ENCODE measurements around the gene TSHZ1. TPM values are rescaled to one million over a fixed set of nuclear protein-coding genes. Genes with fewer than 3 reads are reported as not detected.

Gene TSHZ1
- total RNA-seq, 4 donors from 2014 or later: 17.9 to 41.7 (median 32.2) TPM

DNA sequence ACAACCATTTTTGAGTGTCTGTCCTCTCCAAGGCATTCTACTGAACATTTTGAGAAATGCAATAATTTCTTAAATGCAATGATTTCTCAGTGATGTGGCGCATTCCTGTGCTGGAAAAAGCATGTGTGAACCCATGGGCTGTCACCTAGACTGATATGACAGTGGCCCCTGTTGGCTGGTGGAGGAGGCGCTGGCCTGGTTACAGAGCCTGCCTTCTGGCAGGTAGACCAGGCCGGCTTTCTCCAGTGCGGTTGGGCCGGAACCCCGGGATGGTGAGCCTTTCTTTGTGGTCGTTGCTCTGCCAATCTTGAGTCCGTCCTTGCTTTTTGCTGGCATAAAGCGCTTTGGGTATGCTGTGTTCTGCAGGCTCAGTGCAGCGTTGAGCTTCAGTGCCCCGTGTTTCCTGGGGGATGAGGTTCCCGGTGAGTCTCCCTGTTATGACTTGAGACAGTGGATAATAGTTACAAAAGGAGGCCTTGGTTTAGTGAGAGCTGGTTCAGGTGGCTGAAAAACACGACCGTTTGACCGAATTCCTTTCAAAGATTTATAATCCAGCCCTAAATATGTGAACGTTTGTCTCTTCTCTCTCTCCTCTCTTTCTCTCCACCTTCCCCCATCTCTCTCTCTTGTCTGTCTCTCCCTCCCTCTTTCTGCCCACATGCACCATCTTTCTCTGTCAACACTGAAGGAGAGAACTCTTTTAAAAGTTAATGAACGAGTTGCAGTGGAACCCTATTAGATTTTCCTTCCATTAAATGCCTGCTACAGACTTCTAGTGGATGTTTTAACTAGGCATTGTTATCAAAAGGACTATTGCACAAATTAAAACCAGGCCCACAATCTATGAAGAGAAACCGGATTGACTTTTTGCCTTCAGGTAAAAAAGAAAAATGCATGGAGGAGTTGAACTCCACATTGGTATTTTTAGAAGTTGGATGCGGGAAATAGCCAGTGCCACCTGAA is 34.0 kb downstream of the TSHZ1 start:
- no peaks in the 10 kb centered on the region for H3K36me3 ChIP-seq
- H3K9me3 ChIP-seq: no peaks in the 10 kb centered on the region
- DNase-seq (ENCODE audit: extremely low spot score): no peak
- no peaks in the 10 kb centered on the region for H3K27me3 ChIP-seq
- peaks cover 12 to 52% (median 47%) of the 10 kb centered on the region in 4 donors for H3K4me1 ChIP-seq
- intact Hi-C loops (cut with DNase I): loop anchor here (5.0 kb wide), 1 partner anchor 32 kb away; the partner anchor contains the start of gene TSHZ1
- 75% methylated on average over 17 of the region's 19 CpGs for WGBS
- no peak overlapping the region for H3K27ac ChIP-seq (replicated peaks in 1 of 4)
- H3K4me3 ChIP-seq: no peak overlapping the region
- no peak for TF ChIP-seq POLR2A (IDR thresholded peaks at IDR 0.05; ENCODE audit: low read depth)
- TF ChIP-seq, protein P1, sequence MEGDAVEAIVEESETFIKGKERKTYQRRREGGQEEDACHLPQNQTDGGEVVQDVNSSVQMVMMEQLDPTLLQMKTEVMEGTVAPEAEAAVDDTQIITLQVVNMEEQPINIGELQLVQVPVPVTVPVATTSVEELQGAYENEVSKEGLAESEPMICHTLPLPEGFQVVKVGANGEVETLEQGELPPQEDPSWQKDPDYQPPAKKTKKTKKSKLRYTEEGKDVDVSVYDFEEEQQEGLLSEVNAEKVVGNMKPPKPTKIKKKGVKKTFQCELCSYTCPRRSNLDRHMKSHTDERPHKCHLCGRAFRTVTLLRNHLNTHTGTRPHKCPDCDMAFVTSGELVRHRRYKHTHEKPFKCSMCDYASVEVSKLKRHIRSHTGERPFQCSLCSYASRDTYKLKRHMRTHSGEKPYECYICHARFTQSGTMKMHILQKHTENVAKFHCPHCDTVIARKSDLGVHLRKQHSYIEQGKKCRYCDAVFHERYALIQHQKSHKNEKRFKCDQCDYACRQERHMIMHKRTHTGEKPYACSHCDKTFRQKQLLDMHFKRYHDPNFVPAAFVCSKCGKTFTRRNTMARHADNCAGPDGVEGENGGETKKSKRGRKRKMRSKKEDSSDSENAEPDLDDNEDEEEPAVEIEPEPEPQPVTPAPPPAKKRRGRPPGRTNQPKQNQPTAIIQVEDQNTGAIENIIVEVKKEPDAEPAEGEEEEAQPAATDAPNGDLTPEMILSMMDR (IDR thresholded peaks at IDR 0.05): peak in 1 of 3 experiments; percentile 13

DNA sequence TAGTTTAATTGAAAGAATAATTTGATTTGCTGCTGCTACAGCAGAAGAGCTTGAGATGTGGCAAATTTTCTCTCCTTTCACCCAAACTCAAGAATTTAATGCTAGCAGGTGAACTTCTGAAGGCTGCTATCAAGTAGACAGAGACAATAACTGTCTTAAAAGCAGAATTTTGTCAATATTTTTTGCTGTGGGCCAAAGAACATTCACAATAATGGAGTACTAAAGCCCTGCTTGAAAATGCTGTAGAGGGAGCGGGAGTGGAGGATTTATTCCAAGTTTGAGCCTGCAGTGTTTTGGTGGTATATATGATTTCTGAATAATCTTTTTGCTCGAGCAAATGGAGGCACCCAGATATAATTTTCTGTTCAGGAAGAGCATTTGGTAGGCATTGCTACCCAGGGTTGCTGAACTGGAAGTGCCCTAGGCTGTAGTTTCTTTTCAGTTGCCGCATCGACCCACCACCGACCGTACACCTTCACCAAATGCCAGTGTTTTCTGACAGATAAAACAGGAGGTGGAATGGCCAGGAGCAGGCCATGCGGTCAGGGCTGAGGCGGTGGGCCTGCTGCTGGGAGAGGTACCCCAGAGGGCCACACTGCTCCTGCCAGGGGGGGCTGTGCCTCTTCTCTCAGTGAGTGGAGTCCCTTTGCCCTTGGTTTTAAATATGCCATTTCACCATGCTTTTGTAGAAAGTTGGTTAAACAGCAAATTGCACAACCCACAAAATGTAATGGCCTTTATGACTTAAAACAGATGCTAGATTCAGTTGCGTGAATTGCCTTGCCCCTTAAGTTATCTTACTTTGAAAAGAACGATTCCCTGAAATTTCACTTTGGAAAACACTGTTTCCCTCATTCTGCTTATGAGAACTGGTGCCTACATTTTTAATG is 36.4 kb downstream of the TSHZ1 start:
- Histone ChIP-seq H3K27me3 (no peaks in the 10 kb centered on the region), H3K4me3 (peak overlapping the region; percentile 41 to 56 (median 51)), H3K36me3 (no peaks in the 10 kb centered on the region), H3K4me1 (peaks cover 17 to 64% (median 57%) of the 10 kb centered on the region in 4 donors), H3K27ac (replicated peaks in 1 of 4) (peak overlapping the region; percentile 74 to 78 (median 76)), H3K9me3 (no peaks in the 10 kb centered on the region)
- TF ChIP-seq POLR2AphosphoS5 (IDR thresholded peaks at IDR 0.05) (no peak), EP300 (IDR thresholded peaks at IDR 0.05) (no peak), POLR2A (IDR thresholded peaks at IDR 0.05; ENCODE audit: low read depth) (no peak)
- TF ChIP-seq, protein P1 (IDR thresholded peaks at IDR 0.05): no peak
- WGBS: 49% methylated on average over 10 of the region's 10 CpGs
- intact Hi-C loops (cut with DNase I): loop anchor here (5.0 kb wide), 1 partner anchor 35 kb away; the partner anchor contains the start of gene TSHZ1
- DNase-seq (ENCODE audit: extremely low spot score): no peak

DNA sequence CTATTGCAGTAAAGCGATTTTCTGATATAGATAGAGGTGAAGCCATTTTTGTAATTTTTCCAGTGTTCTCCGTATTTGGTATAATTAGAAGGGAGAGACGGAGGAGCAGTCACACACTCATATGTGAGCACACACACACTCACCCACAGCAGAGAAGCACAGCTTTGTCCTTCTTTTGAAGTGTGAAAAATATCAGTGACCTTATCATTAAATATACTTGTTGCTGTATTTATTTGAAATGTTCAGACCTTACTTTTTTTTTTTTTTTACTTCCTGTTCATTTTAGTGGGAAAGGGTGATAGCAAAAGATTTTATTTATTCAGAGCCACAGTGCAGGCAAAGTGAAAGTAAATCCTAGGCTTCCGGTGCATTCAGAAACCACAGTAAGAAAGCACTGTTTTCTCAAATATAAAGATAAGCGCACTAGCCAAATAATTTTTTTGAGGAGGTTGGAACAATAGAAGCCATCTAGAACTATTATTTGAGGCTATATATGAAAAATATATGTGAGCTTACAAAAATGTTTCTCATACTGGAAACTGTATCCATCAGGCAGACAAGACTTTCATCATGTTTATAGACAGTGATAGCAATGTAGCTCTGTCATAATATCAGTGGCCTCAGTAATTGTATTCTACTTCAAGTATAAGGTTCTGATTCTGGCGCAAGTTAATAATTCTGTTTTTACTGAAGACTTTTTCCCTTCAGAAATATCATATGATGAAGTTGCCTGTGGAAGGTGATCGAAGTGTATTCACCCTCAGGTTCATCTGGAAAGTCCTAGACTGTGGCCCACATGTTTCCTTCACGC is 37.2 kb downstream of the TSHZ1 start:
- Histone ChIP-seq H3K4me1 (peaks cover 24 to 72% (median 66%) of the 10 kb centered on the region in 4 donors), H3K4me3 (peak overlapping the region; percentile 41 to 56 (median 51)), H3K27me3 (no peaks in the 10 kb centered on the region), H3K36me3 (no peaks in the 10 kb centered on the region), H3K9me3 (no peaks in the 10 kb centered on the region), H3K27ac (replicated peaks in 1 of 4) (peak overlapping the region; percentile 74 to 78 (median 76))
- intact Hi-C loops (cut with DNase I): loop anchor here (5.0 kb wide), 1 partner anchor 36 kb away; the partner anchor contains the start of gene TSHZ1
- no peak for TF ChIP-seq POLR2AphosphoS5 (IDR thresholded peaks at IDR 0.05)
- TF ChIP-seq, protein P1 (IDR thresholded peaks at IDR 0.05): no peak
- 24% methylated on average over 8 of the region's 8 CpGs for WGBS
- no peak for DNase-seq (ENCODE audit: extremely low spot score)
